Measurements from ENCODE around the gene ITGB3. TPM values are rescaled to one million over a fixed set of nuclear protein-coding genes. Genes with fewer than 3 reads are reported as not detected.

The ITGB3 gene
- polyA plus RNA-seq, 1 of the 3 experiments (the other 2 are of a cell fraction) = 4.6 TPM

DNA sequence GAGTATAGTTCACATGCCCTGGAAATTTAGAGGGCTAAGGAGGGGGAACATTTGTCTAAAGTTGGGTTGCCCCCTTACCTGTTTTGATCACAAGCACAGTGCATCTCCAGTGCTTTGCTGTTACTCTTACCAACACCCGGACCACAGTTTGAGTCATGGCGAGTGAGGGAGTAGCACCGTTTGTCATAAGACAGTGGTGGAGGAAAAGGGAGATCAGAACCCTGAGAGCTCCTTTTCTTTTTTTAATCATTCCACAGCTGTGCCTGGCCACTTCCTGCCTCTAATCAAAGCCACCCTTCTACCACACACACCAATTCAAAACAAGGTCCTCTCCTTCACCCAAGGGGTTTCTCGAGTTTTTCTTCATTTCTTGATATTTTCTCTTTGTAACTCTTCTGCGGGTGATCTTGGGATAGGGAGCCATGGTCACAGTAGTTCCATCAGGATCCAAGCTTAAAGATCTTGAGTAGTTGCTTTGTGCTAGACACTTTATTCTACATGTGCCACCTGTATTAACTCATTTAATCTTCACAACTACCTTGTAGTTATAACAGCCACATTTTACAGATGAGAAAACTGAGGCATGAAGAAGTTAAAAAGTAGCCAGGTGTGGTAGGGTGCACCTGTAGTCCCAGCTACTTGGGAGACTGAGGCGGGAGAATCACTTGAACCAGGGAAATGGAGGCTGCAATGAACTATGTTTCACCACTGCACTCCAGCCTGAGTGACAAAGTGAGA lies 49.5 kb upstream of the ITGB3 start:
- no peaks in the 10 kb centered on the region for H3K4me1 ChIP-seq (ENCODE audit: control insufficient read depth in 1 of 2, insufficient read depth in 2 of 2, low read depth in 1 of 2, low read length in 1 of 2)
- no peak overlapping the region for H3K9ac ChIP-seq
- no peak for DNase-seq
- whole genome bisulfite sequencing (ENCODE audit: low lambda C conversion rate) = 62% methylated on average over 6 of the region's 6 CpGs
- H3K36me3 ChIP-seq (replicated peaks in 1 of 2; ENCODE audit: control insufficient read depth in 1 of 2, insufficient read depth in 2 of 2, low read length in 1 of 2) = no peaks in the 10 kb centered on the region
- no peaks in the 10 kb centered on the region for H3K27me3 ChIP-seq (ENCODE audit: insufficient read depth)
- POLR2A ChIA-PET = no interaction called here
- CTCF ChIA-PET = interaction anchor here (1.0 to 1.4 kb wide), 2 partner anchors 13 to 25 kb away, joined by 3 read pairs; no protein-coding TSS in a partner anchor
- no peak overlapping the region for H3K4me2 ChIP-seq
- no peaks in the 10 kb centered on the region for H3F3A ChIP-seq (replicated peaks; ENCODE audit: insufficient read depth)
- no peak overlapping the region for H2AFZ ChIP-seq (ENCODE audit: low read depth)
- no peak overlapping the region for H3K4me3 ChIP-seq (ENCODE audit: low read depth in 2 of 2, low read length in 1 of 2)
- peaks cover 4% of the 10 kb centered on the region; the same call in 1 of the 2 replicates for H3K9me2 ChIP-seq
- no peaks in the 10 kb centered on the region for H4K20me1 ChIP-seq (ENCODE audit: insufficient read depth)
- TF ChIP-seq EP300 (IDR thresholded peaks at IDR 0.05; ENCODE audit: borderline replicate concordance in 1 of 2, low read depth in 1 of 2, low read length in 1 of 2) (no peak), TCF12 (IDR thresholded peaks at IDR 0.05) (no peak), SMC3 (IDR thresholded peaks at IDR 0.05; ENCODE audit: low read depth, low read length) (no peak), NRF1 (IDR thresholded peaks at IDR 0.05; ENCODE audit: low read depth, low read length) (no peak), NFIC (IDR thresholded peaks at IDR 0.05; ENCODE audit: borderline replicate concordance) (no peak), FOSL2 (IDR thresholded peaks at IDR 0.05; ENCODE audit: borderline replicate concordance, low read depth) (no peak), JUND (IDR thresholded peaks at IDR 0.05) (no peak), SIN3A (IDR thresholded peaks at IDR 0.05; ENCODE audit: borderline replicate concordance, low read depth, low read length) (no peak), RXRA (IDR thresholded peaks at IDR 0.05; ENCODE audit: borderline replicate concordance, low read depth) (no peak), TAF1 (IDR thresholded peaks at IDR 0.05; ENCODE audit: borderline replicate concordance, low read depth, low read length) (no peak), MEF2A (IDR thresholded peaks at IDR 0.05; ENCODE audit: borderline replicate concordance, low read depth) (no peak), EZH2phosphoT487 (IDR thresholded peaks at IDR 0.05; ENCODE audit: borderline replicate concordance, low read depth) (no peak), MXI1 (IDR thresholded peaks at IDR 0.05; ENCODE audit: low read depth, low read length) (no peak)
- no peak overlapping the region for H3K27ac ChIP-seq (ENCODE audit: low read depth in 2 of 2, low read length in 1 of 2)
- no peaks in the 10 kb centered on the region for H3K79me2 ChIP-seq (ENCODE audit: insufficient read depth)
- H3K9me3 ChIP-seq = 0 out of 2 replicates have a peak, but pooled peaks cover 7% of the 10 kb centered on the region

DNA sequence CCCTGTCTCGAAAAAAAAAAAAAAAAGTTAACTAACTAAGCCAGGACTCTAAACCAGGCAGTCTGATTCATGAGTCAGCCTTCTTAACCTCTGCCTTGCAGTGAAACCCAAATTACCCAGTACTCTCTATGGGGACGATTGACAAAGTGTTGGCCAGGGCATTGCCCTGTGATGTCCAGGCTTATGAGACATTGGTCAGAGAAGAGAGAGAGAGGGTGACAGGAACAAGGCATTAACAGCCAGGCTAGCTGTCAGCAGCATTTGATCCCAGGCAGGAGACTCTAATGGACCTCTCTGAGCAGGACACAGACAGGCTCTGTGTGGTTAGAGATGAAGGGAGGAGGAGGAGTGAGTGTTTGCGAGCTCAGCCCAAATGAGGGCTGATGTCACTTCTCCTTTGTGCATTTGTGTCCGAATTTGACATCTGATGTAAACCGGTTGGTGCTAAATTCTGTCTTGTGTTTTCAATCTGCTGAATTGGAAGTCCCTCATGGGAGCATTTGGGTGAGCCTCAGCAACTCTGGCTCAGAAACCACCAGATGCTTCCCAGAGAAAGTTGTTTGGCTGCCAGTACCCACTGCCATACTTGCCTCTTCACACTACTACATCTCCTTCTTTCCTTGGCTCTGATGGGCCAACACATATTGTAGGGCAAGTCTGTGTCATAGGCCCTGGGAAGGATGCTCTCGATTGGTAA lies 48.8 kb upstream of the ITGB3 start:
- H3K9ac ChIP-seq = no peak overlapping the region
- no peak overlapping the region for H2AFZ ChIP-seq (ENCODE audit: low read depth)
- WGBS (ENCODE audit: low lambda C conversion rate) = 67% methylated on average over 6 of the region's 6 CpGs
- no peaks in the 10 kb centered on the region for H3F3A ChIP-seq (replicated peaks; ENCODE audit: insufficient read depth)
- no peaks in the 10 kb centered on the region for H3K79me2 ChIP-seq (ENCODE audit: insufficient read depth)
- TF ChIP-seq, protein P1, sequence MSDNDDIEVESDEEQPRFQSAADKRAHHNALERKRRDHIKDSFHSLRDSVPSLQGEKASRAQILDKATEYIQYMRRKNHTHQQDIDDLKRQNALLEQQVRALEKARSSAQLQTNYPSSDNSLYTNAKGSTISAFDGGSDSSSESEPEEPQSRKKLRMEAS (IDR thresholded peaks at IDR 0.05; ENCODE audit: low read depth) = no peak
- TF ChIP-seq, protein P2, sequence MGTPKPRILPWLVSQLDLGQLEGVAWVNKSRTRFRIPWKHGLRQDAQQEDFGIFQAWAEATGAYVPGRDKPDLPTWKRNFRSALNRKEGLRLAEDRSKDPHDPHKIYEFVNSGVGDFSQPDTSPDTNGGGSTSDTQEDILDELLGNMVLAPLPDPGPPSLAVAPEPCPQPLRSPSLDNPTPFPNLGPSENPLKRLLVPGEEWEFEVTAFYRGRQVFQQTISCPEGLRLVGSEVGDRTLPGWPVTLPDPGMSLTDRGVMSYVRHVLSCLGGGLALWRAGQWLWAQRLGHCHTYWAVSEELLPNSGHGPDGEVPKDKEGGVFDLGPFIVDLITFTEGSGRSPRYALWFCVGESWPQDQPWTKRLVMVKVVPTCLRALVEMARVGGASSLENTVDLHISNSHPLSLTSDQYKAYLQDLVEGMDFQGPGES (IDR thresholded peaks at IDR 0.05; ENCODE audit: low read depth, low read length) = no peak
- TF ChIP-seq FOXM1 (IDR thresholded peaks at IDR 0.05; ENCODE audit: low read depth) = no peak
- H3K9me2 ChIP-seq = peaks cover 4% of the 10 kb centered on the region; the same call in 1 of the 2 replicates
- no peak overlapping the region for H3K4me2 ChIP-seq
- no peak overlapping the region for H3K27ac ChIP-seq (ENCODE audit: low read depth in 2 of 2, low read length in 1 of 2)
- no peaks in the 10 kb centered on the region for H3K27me3 ChIP-seq (ENCODE audit: insufficient read depth)
- no peaks in the 10 kb centered on the region for H3K4me1 ChIP-seq (ENCODE audit: control insufficient read depth in 1 of 2, insufficient read depth in 2 of 2, low read depth in 1 of 2, low read length in 1 of 2)
- H3K36me3 ChIP-seq (replicated peaks in 1 of 2; ENCODE audit: control insufficient read depth in 1 of 2, insufficient read depth in 2 of 2, low read length in 1 of 2) = no peaks in the 10 kb centered on the region
- ChIA-PET POLR2A (interaction anchor here (0.6 kb wide), 1 partner anchor 445 kb away, joined by 3 read pairs; no protein-coding TSS in a partner anchor), CTCF (no interaction called here)
- 0 out of 2 replicates have a peak, but pooled peaks cover 7% of the 10 kb centered on the region for H3K9me3 ChIP-seq
- no peaks in the 10 kb centered on the region for H4K20me1 ChIP-seq (ENCODE audit: insufficient read depth)
- no peak for DNase-seq
- no peak overlapping the region for H3K4me3 ChIP-seq (ENCODE audit: low read depth in 2 of 2, low read length in 1 of 2)
